Neuronal stem cell (in vitro differentiated cells): Measurements from ENCODE around the gene TCHH.
"Not testable (repeated sequence)": the region's sequence is repeated elsewhere in the genome, so short reads cannot be mapped to it uniquely, and the experiment has no call there.

Source experiments
- DNase-seq: peaks from one replicate; pipeline ENCODE4 v3.0.0-alpha.2; 2013; ENCODE audit warnings: low spot score
- H2AFZ ChIP-seq: one replicate; pipeline ENCODE4 v1.6.1; 2013; ENCODE audit warnings: mild to moderate bottlenecking, low read length, inconsistent platforms
- H2AK5ac ChIP-seq: 2 replicates; pipeline ENCODE4 v1.6.1; 2013; ENCODE audit warnings: low read depth, mild to moderate bottlenecking, inconsistent platforms, low read length, moderate library complexity, mixed read lengths
- H2BK120ac ChIP-seq: 2 replicates; pipeline ENCODE4 v1.6.1; 2013; ENCODE audit warnings: low read depth, mild to moderate bottlenecking, inconsistent platforms, low read length, moderate library complexity, mixed read lengths
- H2BK12ac ChIP-seq: one replicate; pipeline ENCODE4 v1.6.1; 2013; ENCODE audit warnings: low read length, inconsistent platforms
- H2BK15ac ChIP-seq: 2 replicates; pipeline ENCODE4 v1.6.1; 2013; ENCODE audit warnings: mild to moderate bottlenecking, low read length, inconsistent platforms, mixed read lengths
- H2BK5ac ChIP-seq: one replicate; pipeline ENCODE4 v1.6.1; 2013; ENCODE audit warnings: inconsistent platforms, mild to moderate bottlenecking, low read length, moderate library complexity
- H3K14ac ChIP-seq: one replicate; pipeline ENCODE4 v1.6.1; 2013; ENCODE audit warnings: low read length, inconsistent platforms
- H3K18ac ChIP-seq: 2 replicates; pipeline ENCODE4 v1.6.1; 2013; ENCODE audit warnings: low read length, inconsistent platforms
- H3K23ac ChIP-seq: 2 replicates; pipeline ENCODE4 v1.6.1; 2013; ENCODE audit warnings: low read depth, mild to moderate bottlenecking, mixed read lengths, low read length, inconsistent platforms; ENCODE audit not compliant: poor library complexity
- H3K27ac ChIP-seq: replicated peaks from 3 replicates; pipeline ENCODE4 v1.5.1; 2013; ENCODE audit warnings: low read length, inconsistent platforms
- H3K27me3 ChIP-seq, 3 experiments: 2 replicates each; pipeline ENCODE4 v1.6.1; 2013; ENCODE audit warnings: low read length in 3 of 3, mild to moderate bottlenecking in 2 of 3, inconsistent platforms in 1 of 3, low read depth in 1 of 3, mixed read lengths in 1 of 3, moderate library complexity in 1 of 3; ENCODE audit not compliant: control insufficient read depth in 3 of 3, insufficient read depth in 3 of 3
- H3K36me3 ChIP-seq, 2 donors: replicated peaks in 1 of 2; 2 replicates each; pipeline ENCODE4 v1.6.1; 2013; ENCODE audit warnings: low read length in 2 of 2; ENCODE audit not compliant: control insufficient read depth in 2 of 2, insufficient read depth in 2 of 2
- H3K4ac ChIP-seq: 2 replicates; pipeline ENCODE4 v1.6.1; 2013; ENCODE audit warnings: inconsistent platforms, mild to moderate bottlenecking, low read length, moderate library complexity
- H3K4me1 ChIP-seq, 2 donors: 1 replicate in 1 of 2; 2 replicates in 1 of 2; pipeline ENCODE4 v1.6.1; 2013; ENCODE audit warnings: low read length in 2 of 2, low read depth in 1 of 2; ENCODE audit not compliant: control insufficient read depth in 2 of 2, insufficient read depth in 1 of 2
- H3K4me2 ChIP-seq: one replicate; pipeline ENCODE4 v1.6.1; 2013; ENCODE audit warnings: mild to moderate bottlenecking, low read length, inconsistent platforms; ENCODE audit not compliant: insufficient read depth, poor library complexity, severe bottlenecking
- H3K4me3 ChIP-seq, 2 donors: 2 replicates each; pipeline ENCODE4 v1.5.1; 2013; ENCODE audit warnings: low read length in 2 of 2, mild to moderate bottlenecking in 2 of 2, inconsistent platforms in 1 of 2, moderate library complexity in 1 of 2
- H3K79me1 ChIP-seq: one replicate; pipeline ENCODE4 v1.6.1; 2013; ENCODE audit warnings: low read depth, mild to moderate bottlenecking, inconsistent platforms, low read length, moderate library complexity
- H3K9ac ChIP-seq: one replicate; pipeline ENCODE4 v1.6.1; 2013; ENCODE audit warnings: mild to moderate bottlenecking, low read depth, low read length, inconsistent platforms; ENCODE audit not compliant: poor library complexity
- H3K9me3 ChIP-seq, 2 donors: replicated peaks in 1 of 2; 2 replicates each; pipeline versions ENCODE3 to v1.6.1; 2013; ENCODE audit warnings: low read length in 2 of 2, mild to moderate bottlenecking in 2 of 2, inconsistent platforms in 1 of 2, low read depth in 1 of 2, mixed read lengths in 1 of 2, moderate library complexity in 1 of 2; ENCODE audit not compliant: control insufficient read depth in 2 of 2, insufficient read depth in 1 of 2
- H4K8ac ChIP-seq: one replicate; pipeline ENCODE4 v1.6.1; 2013; ENCODE audit warnings: low read depth, mild to moderate bottlenecking, inconsistent platforms, low read length, moderate library complexity
- H4K91ac ChIP-seq: one replicate; pipeline ENCODE4 v1.6.1; 2013; ENCODE audit warnings: low read length, low read depth, mild to moderate bottlenecking, inconsistent platforms; ENCODE audit not compliant: poor library complexity
- WGBS, 2 donors: extraction: QIAGEN DNeasy Blood & Tissue Kit; methylation state at CpG; one replicate each; pipeline ENCODE4 v1.1.7; 2013; ENCODE audit warnings: missing lambda C conversion rate in 2 of 2, mixed read lengths in 1 of 2; ENCODE audit not compliant: insufficient read length in 2 of 2, insufficient replicate concordance in 1 of 2; ENCODE audit errors: extremely low coverage in 2 of 2; 5-methylcytosine and 5-hydroxymethylcytosine counted together

The TCHH gene

GRCh38 chr1:152081026-152081425 lies 34.2 kb downstream of the TCHH start:
- H3K4ac ChIP-seq, H3K9ac ChIP-seq, H3K4me1 ChIP-seq, H3K4me3 ChIP-seq, H3K27ac ChIP-seq, H3K23ac ChIP-seq, H3K27me3 ChIP-seq, H3K9me3 ChIP-seq, H2AFZ ChIP-seq, H3K14ac ChIP-seq, H2BK120ac ChIP-seq, H2BK15ac ChIP-seq, H3K4me2 ChIP-seq, H3K18ac ChIP-seq, H2BK12ac ChIP-seq, H2BK5ac ChIP-seq, H3K36me3 ChIP-seq, H4K8ac ChIP-seq, H2AK5ac ChIP-seq, H4K91ac ChIP-seq, DNase-seq, H3K79me1 ChIP-seq: not testable (repeated sequence)
- no CpG with 5 or more reads among the region's 17 CpGs for WGBS, 2 donors

GRCh38 chr1:152080494-152080893 lies 34.8 kb downstream of the TCHH start:
- not testable (repeated sequence) for H3K27me3 ChIP-seq, DNase-seq, H2AK5ac ChIP-seq, H3K36me3 ChIP-seq, H4K91ac ChIP-seq, H2AFZ ChIP-seq, H3K18ac ChIP-seq, H3K27ac ChIP-seq, H3K9ac ChIP-seq, H2BK15ac ChIP-seq, H3K23ac ChIP-seq, H4K8ac ChIP-seq, H3K14ac ChIP-seq, H3K9me3 ChIP-seq, H3K4me3 ChIP-seq, H3K79me1 ChIP-seq, H2BK12ac ChIP-seq, H3K4me1 ChIP-seq, H3K4me2 ChIP-seq, H2BK120ac ChIP-seq, H2BK5ac ChIP-seq, H3K4ac ChIP-seq
- no CpG with 5 or more reads among the region's 17 CpGs for WGBS, 2 donors

GRCh38 chr1:152078831-152079441 lies 36.3 kb downstream of the TCHH start:
- H2AFZ ChIP-seq: no peak overlapping the region
- no peak overlapping the region for H2BK12ac ChIP-seq
- H3K27ac ChIP-seq: no peak overlapping the region
- WGBS, 2 donors: no CpG with 5 or more reads among the region's 24 CpGs
- H3K27me3 ChIP-seq: peaks cover 0 to 7% (median 0%) of the 10 kb centered on the region in 3 experiments
- no peak overlapping the region for H4K8ac ChIP-seq
- H2AK5ac ChIP-seq: no peak overlapping the region
- no peak overlapping the region for H3K4ac ChIP-seq
- DNase-seq: no peak
- H2BK120ac ChIP-seq: no peak overlapping the region
- no peak overlapping the region for H3K9ac ChIP-seq
- no peaks in the 10 kb centered on the region for H3K36me3 ChIP-seq
- H3K4me3 ChIP-seq: no peak overlapping the region
- H2BK5ac ChIP-seq: no peak overlapping the region
- no peak overlapping the region for H3K14ac ChIP-seq
- H4K91ac ChIP-seq: no peak overlapping the region
- no peaks in the 10 kb centered on the region for H3K79me1 ChIP-seq
- H3K4me1 ChIP-seq: no peaks in the 10 kb centered on the region
- H3K18ac ChIP-seq: no peak overlapping the region
- H3K9me3 ChIP-seq: no peaks in the 10 kb centered on the region
- no peak overlapping the region for H3K23ac ChIP-seq
- no peak overlapping the region for H2BK15ac ChIP-seq
- no peak overlapping the region for H3K4me2 ChIP-seq

GRCh38 chr1:152072311-152072710 lies 42.9 kb downstream of the TCHH start:
- no peaks in the 10 kb centered on the region for H3K36me3 ChIP-seq
- no peak overlapping the region for H3K4me3 ChIP-seq
- no peak overlapping the region for H2BK120ac ChIP-seq
- no peak overlapping the region for H4K8ac ChIP-seq
- H3K18ac ChIP-seq: no peak overlapping the region
- no peak overlapping the region for H3K4ac ChIP-seq
- H2BK15ac ChIP-seq: no peak overlapping the region
- H4K91ac ChIP-seq: no peak overlapping the region
- H3K23ac ChIP-seq: no peak overlapping the region
- H3K9ac ChIP-seq: no peak overlapping the region
- no peak overlapping the region for H2AFZ ChIP-seq
- peaks cover 0 to 30% (median 0%) of the 10 kb centered on the region in 3 experiments for H3K27me3 ChIP-seq
- H2AK5ac ChIP-seq: no peak overlapping the region
- no peaks in the 10 kb centered on the region for H3K4me1 ChIP-seq
- no peak overlapping the region for H2BK12ac ChIP-seq
- no peak for DNase-seq
- no peak overlapping the region for H3K14ac ChIP-seq
- no peak overlapping the region for H2BK5ac ChIP-seq
- no peaks in the 10 kb centered on the region for H3K79me1 ChIP-seq
- WGBS, 2 donors: no CpG with 5 or more reads among the region's 3 CpGs
- H3K4me2 ChIP-seq: no peak overlapping the region
- H3K27ac ChIP-seq: no peak overlapping the region
- no peaks in the 10 kb centered on the region for H3K9me3 ChIP-seq
